Vagina (tissue), 2 donors: Measurements from ENCODE around the gene PXYLP1. TPM values are rescaled to one million over a fixed set of nuclear protein-coding genes. Genes with fewer than 3 reads are reported as not detected.

Source experiments
- DNase-seq, 2 donors: peaks; one replicate each; pipeline ENCODE4 v3.0.0-alpha.2; 2017; ENCODE audit errors: extremely low spot score in 2 of 2
- H3K27ac ChIP-seq: fragments of 200-600 bp; sonication (generic); one replicate; pipeline ENCODE4 v1.5.1; 2019
- H3K27me3 ChIP-seq: fragments of 200-600 bp; sonication (generic); one replicate; pipeline ENCODE4 v1.5.1; 2019
- H3K36me3 ChIP-seq, 2 donors: fragments of 200-600 bp; sonication (generic); one replicate each; pipeline ENCODE4 v1.5.1; 2017 to 2019
- H3K4me1 ChIP-seq: fragments of 200-600 bp; sonication (generic); one replicate; pipeline ENCODE4 v1.5.1; 2019
- H3K4me3 ChIP-seq, 2 donors: fragments of 200-600 bp; sonication (generic); 1 replicate in 1 of 2; 2 replicates in 1 of 2; pipeline ENCODE4 v1.5.1; 2016 to 2019
- H3K9me3 ChIP-seq: fragments of 200-600 bp; sonication (generic); one replicate; pipeline ENCODE4 v1.5.1; 2019
- POLR2A ChIP-seq, 2 donors: fragments of 450-650 bp; IDR thresholded peaks; one replicate each; pipeline ENCODE4 v1.6.1; 2017; ENCODE audit warnings: antibody characterized with exemption in 2 of 2, mild to moderate bottlenecking in 2 of 2, moderate library complexity in 2 of 2
- POLR2AphosphoS5 ChIP-seq, 2 donors: sonication (generic); formaldehyde crosslinking; IDR thresholded peaks; one replicate each; pipeline ENCODE4 v1.9.0; 2017; ENCODE audit warnings: antibody characterized with exemption in 2 of 2, mild to moderate bottlenecking in 2 of 2, low read depth in 1 of 2; ENCODE audit not compliant: insufficient read depth in 1 of 2
- intact Hi-C: fragments of 100-400 bp; cut with DNase I; formaldehyde crosslinking; loops from one replicate; pipeline ENCODE4 v1.15.1; 2023
- total RNA-seq: library from RNA; depleted of rRNA; stranded (reverse); fragments of >200 nt; gene quantifications from one replicate; pipeline ENCODE4 v1.2.3, GENCODE V29; 2016
- TF ChIP-seq, protein P1 (sequence below), 3 experiments: fragments of 450-650 bp in 2 of 3; fragments of 200-600 bp in 1 of 3; sonication (generic) in 1 of 3; IDR thresholded peaks; one replicate each; pipeline ENCODE4 v1.5.1; 2017 to 2019; ENCODE audit warnings: antibody characterized with exemption in 3 of 3, mild to moderate bottlenecking in 2 of 3, moderate library complexity in 2 of 3

PXYLP1 gene
- total RNA-seq, 1 donor from 2014 or later: 16.7 TPM

DNA sequence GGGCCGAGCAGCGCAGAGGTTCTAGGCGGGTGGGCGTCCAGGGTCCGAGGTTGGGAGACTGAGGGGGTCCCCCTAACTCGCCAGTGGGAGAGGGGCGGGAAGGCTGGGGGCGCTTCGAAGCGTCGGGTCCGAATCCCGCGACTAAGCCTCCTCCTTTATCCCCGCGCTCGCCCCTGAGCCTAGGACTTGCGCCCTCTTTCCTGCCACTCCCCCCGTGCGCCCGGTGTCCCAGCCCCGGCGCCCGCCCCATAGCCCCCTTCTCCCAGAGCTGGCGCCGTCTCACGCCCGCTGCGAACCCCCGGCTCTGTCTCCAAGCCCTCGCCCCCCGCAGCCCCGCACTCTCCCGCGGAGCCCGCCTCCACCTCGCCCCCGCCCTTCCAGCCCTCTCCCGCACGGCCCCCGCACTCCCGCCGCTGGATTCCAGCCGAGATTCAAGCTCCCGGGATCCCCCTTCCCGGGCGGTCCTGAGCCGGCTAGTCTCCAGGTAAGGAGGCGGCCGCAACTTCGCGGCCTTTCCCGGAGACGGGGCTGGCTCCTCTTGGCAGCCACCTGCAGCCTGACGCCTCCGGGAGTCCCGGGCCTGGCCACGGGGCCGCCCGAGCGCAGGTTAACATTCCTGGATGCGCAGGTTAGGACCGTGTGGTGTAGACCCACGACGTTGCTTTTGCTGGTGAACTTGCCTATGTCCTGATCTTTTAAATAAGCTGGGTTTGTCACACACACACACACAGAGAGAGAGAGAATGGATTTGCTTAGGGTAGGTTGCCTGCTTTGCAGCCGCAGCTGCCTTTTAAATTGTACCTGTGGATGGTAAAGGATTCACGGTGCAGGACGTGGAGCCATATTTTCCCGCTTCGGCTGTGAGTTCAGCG, 563 bp downstream of the PXYLP1 start:
- Histone ChIP-seq H3K9me3 (no peaks in the 10 kb centered on the region), H3K27ac (peak overlapping the region; percentile 93), H3K36me3 (no peaks in the 10 kb centered on the region), H3K27me3 (no peaks in the 10 kb centered on the region), H3K4me3 (peak overlapping the region; percentile 84 to 95), H3K4me1 (peaks cover 24% of the 10 kb centered on the region)
- TF ChIP-seq POLR2AphosphoS5 (IDR thresholded peaks at IDR 0.05; ENCODE audit: insufficient read depth in 1 of 2, low read depth in 1 of 2): no peak
- peak in 1 of 2 donors; percentile 2 for TF ChIP-seq POLR2A (IDR thresholded peaks at IDR 0.05)
- TF ChIP-seq, protein P1, sequence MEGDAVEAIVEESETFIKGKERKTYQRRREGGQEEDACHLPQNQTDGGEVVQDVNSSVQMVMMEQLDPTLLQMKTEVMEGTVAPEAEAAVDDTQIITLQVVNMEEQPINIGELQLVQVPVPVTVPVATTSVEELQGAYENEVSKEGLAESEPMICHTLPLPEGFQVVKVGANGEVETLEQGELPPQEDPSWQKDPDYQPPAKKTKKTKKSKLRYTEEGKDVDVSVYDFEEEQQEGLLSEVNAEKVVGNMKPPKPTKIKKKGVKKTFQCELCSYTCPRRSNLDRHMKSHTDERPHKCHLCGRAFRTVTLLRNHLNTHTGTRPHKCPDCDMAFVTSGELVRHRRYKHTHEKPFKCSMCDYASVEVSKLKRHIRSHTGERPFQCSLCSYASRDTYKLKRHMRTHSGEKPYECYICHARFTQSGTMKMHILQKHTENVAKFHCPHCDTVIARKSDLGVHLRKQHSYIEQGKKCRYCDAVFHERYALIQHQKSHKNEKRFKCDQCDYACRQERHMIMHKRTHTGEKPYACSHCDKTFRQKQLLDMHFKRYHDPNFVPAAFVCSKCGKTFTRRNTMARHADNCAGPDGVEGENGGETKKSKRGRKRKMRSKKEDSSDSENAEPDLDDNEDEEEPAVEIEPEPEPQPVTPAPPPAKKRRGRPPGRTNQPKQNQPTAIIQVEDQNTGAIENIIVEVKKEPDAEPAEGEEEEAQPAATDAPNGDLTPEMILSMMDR (IDR thresholded peaks at IDR 0.05): no peak
- intact Hi-C loops: no loop called here
- peak; percentile 72 to 85 for DNase-seq

- H3K27me3 ChIP-seq: no peaks in the 10 kb centered on the region
- no peaks in the 10 kb centered on the region for H3K36me3 ChIP-seq
- H3K9me3 ChIP-seq: no peaks in the 10 kb centered on the region
- H3K4me1 ChIP-seq: peaks cover 24% of the 10 kb centered on the region
- H3K27ac ChIP-seq: no peak overlapping the region
- peak in 1 of 2 donors; percentile 75 for DNase-seq
- TF ChIP-seq POLR2AphosphoS5 (IDR thresholded peaks at IDR 0.05; ENCODE audit: insufficient read depth in 1 of 2, low read depth in 1 of 2) (no peak), POLR2A (IDR thresholded peaks at IDR 0.05) (no peak)
- TF ChIP-seq, protein P1 (IDR thresholded peaks at IDR 0.05): no peak
- intact Hi-C loops: no loop called here
- H3K4me3 ChIP-seq: no peak overlapping the region
These were observed 2.0 kb downstream of the PXYLP1 start for GRCh38 chr3:141233457-141234161.

- Histone ChIP-seq H3K9me3 (no peaks in the 10 kb centered on the region), H3K27me3 (no peaks in the 10 kb centered on the region), H3K4me1 (peaks cover 24% of the 10 kb centered on the region), H3K27ac (no peak overlapping the region), H3K36me3 (no peaks in the 10 kb centered on the region), H3K4me3 (no peak overlapping the region)
- intact Hi-C loops: no loop called here
- TF ChIP-seq POLR2AphosphoS5 (IDR thresholded peaks at IDR 0.05; ENCODE audit: insufficient read depth in 1 of 2, low read depth in 1 of 2) (no peak), POLR2A (IDR thresholded peaks at IDR 0.05) (no peak)
- TF ChIP-seq, protein P1 (IDR thresholded peaks at IDR 0.05): no peak
- DNase-seq: peak; percentile 77 to 91
These were observed 2.7 kb downstream of the PXYLP1 start for GRCh38 chr3:141234283-141234682.

- peak; percentile 64 to 65 for DNase-seq
- Histone ChIP-seq H3K27ac (no peak overlapping the region), H3K4me3 (no peak overlapping the region), H3K4me1 (peaks cover 26% of the 10 kb centered on the region), H3K36me3 (no peaks in the 10 kb centered on the region), H3K9me3 (no peaks in the 10 kb centered on the region), H3K27me3 (no peaks in the 10 kb centered on the region)
- TF ChIP-seq POLR2A (IDR thresholded peaks at IDR 0.05) (no peak), POLR2AphosphoS5 (IDR thresholded peaks at IDR 0.05; ENCODE audit: insufficient read depth in 1 of 2, low read depth in 1 of 2) (no peak)
- TF ChIP-seq, protein P1 (IDR thresholded peaks at IDR 0.05): no peak
- intact Hi-C loops: loop anchor here (5.0 kb wide), 1 partner anchor 42 kb away; no protein-coding TSS in a partner anchor
These were observed 4.1 kb downstream of the PXYLP1 start for GRCh38 chr3:141235661-141236171.
